Measurements from ENCODE around the gene HYAL1.
A peak's percentile ranks its signal among the peaks of the same experiment; 100 is the strongest.

The HYAL1 gene

DNA sequence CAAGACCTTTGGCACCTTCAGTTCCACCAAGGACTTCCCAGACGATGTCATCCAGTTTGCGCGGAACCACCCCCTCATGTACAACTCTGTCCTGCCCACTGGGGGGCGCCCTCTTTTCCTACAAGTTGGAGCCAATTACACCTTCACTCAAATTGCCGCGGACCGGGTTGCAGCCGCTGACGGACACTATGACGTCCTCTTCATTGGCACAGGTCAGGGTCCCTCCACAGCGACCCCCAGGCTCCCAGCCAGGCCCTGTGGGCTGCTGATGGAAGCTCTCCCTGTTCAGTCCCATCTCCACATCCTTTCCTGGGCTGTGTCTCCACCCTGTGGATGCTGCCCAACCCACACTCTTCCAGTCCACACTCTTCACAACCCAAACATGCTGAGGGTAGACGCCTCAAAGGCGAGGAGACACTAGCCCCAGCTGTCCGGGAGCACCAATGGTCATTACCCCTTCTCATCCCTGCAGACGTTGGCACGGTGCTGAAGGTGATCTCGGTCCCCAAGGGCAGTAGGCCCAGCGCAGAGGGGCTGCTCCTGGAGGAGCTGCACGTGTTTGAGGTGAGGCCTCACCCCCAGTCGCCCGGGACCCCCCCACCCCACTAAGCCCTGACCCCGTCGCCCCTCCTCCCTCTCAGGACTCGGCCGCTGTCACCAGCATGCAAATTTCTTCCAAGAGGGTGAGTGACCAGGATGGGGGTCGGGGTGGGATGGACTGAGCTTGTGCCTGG is 28.8 kb downstream of the HYAL1 start (continued):
- TF ChIP-seq ZNF112 (tag by site-specific recombination; IDR thresholded peaks at IDR 0.05): no peak
- 0 out of 2 replicates have a peak, but pooled peaks have one; percentile 39 for TF ChIP-seq ZEB2 (tag by site-specific recombination; IDR thresholded peaks at IDR 0.05)
- no peak for TF ChIP-seq ZFP41 (tag by site-specific recombination; IDR thresholded peaks at IDR 0.05; ENCODE audit: borderline replicate concordance)
- 0 out of 2 replicates have a peak, but pooled peaks have one; percentile 20 for TF ChIP-seq SCRT2 (tag by site-specific recombination; IDR thresholded peaks at IDR 0.05)
- no peak for TF ChIP-seq ZNF514 (tag by site-specific recombination; IDR thresholded peaks at IDR 0.05)
- no peak for TF ChIP-seq SP2 (tag by site-specific recombination; IDR thresholded peaks at IDR 0.05)
- TF ChIP-seq ZNF366 (tag by site-specific recombination; conservative IDR thresholded peaks at IDR 0.05): no peak
- TF ChIP-seq ZNF561 (tag by site-specific recombination; IDR thresholded peaks at IDR 0.05; ENCODE audit: borderline replicate concordance): no peak
- TF ChIP-seq, protein P1, sequence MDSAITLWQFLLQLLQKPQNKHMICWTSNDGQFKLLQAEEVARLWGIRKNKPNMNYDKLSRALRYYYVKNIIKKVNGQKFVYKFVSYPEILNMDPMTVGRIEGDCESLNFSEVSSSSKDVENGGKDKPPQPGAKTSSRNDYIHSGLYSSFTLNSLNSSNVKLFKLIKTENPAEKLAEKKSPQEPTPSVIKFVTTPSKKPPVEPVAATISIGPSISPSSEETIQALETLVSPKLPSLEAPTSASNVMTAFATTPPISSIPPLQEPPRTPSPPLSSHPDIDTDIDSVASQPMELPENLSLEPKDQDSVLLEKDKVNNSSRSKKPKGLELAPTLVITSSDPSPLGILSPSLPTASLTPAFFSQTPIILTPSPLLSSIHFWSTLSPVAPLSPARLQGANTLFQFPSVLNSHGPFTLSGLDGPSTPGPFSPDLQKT (IDR thresholded peaks at IDR 0.05; ENCODE audit: borderline replicate concordance, low read depth, low read length): no peak
- no peak for TF ChIP-seq ZSCAN18 (tag by site-specific recombination; IDR thresholded peaks at IDR 0.05)
- TF ChIP-seq, protein P2, sequence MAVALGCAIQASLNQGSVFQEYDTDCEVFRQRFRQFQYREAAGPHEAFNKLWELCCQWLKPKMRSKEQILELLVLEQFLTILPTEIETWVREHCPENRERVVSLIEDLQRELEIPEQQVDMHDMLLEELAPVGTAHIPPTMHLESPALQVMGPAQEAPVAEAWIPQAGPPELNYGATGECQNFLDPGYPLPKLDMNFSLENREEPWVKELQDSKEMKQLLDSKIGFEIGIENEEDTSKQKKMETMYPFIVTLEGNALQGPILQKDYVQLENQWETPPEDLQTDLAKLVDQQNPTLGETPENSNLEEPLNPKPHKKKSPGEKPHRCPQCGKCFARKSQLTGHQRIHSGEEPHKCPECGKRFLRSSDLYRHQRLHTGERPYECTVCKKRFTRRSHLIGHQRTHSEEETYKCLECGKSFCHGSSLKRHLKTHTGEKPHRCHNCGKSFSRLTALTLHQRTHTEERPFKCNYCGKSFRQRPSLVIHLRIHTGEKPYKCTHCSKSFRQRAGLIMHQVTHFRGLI (tag by site-specific recombination; IDR thresholded peaks at IDR 0.05): no peak
- TF ChIP-seq, protein P3, sequence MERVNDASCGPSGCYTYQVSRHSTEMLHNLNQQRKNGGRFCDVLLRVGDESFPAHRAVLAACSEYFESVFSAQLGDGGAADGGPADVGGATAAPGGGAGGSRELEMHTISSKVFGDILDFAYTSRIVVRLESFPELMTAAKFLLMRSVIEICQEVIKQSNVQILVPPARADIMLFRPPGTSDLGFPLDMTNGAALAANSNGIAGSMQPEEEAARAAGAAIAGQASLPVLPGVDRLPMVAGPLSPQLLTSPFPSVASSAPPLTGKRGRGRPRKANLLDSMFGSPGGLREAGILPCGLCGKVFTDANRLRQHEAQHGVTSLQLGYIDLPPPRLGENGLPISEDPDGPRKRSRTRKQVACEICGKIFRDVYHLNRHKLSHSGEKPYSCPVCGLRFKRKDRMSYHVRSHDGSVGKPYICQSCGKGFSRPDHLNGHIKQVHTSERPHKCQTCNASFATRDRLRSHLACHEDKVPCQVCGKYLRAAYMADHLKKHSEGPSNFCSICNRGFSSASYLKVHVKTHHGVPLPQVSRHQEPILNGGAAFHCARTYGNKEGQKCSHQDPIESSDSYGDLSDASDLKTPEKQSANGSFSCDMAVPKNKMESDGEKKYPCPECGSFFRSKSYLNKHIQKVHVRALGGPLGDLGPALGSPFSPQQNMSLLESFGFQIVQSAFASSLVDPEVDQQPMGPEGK (tag by site-specific recombination; IDR thresholded peaks at IDR 0.05): 0 out of 2 replicates have a peak, but pooled peaks have one; percentile 37
- TF ChIP-seq HOXA7 (CRISPR knock-in tag; IDR thresholded peaks at IDR 0.05; ENCODE audit: borderline replicate concordance): no peak
- TF ChIP-seq ZNF544 (tag by site-specific recombination; IDR thresholded peaks at IDR 0.05): no peak
- no peak for TF ChIP-seq ZNF747 (tag by site-specific recombination; IDR thresholded peaks at IDR 0.05)
- TF ChIP-seq, protein P4, sequence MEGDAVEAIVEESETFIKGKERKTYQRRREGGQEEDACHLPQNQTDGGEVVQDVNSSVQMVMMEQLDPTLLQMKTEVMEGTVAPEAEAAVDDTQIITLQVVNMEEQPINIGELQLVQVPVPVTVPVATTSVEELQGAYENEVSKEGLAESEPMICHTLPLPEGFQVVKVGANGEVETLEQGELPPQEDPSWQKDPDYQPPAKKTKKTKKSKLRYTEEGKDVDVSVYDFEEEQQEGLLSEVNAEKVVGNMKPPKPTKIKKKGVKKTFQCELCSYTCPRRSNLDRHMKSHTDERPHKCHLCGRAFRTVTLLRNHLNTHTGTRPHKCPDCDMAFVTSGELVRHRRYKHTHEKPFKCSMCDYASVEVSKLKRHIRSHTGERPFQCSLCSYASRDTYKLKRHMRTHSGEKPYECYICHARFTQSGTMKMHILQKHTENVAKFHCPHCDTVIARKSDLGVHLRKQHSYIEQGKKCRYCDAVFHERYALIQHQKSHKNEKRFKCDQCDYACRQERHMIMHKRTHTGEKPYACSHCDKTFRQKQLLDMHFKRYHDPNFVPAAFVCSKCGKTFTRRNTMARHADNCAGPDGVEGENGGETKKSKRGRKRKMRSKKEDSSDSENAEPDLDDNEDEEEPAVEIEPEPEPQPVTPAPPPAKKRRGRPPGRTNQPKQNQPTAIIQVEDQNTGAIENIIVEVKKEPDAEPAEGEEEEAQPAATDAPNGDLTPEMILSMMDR (tag by site-specific recombination; IDR thresholded peaks at IDR 0.05): peak; percentile 92
- TF ChIP-seq ZNF558 (tag by site-specific recombination; IDR thresholded peaks at IDR 0.05): no peak
- TF ChIP-seq ZNF626 (tag by site-specific recombination; IDR thresholded peaks at IDR 0.05): no peak
- no peak for TF ChIP-seq ZNF239 (tag by site-specific recombination; IDR thresholded peaks at IDR 0.05)
- no peak for TF ChIP-seq ZNF658 (tag by site-specific recombination; IDR thresholded peaks at IDR 0.05)
- peak; percentile 27; the same call in 1 of the 2 replicates for TF ChIP-seq SP7 (tag by site-specific recombination; IDR thresholded peaks at IDR 0.05)
- TF ChIP-seq ZNF169 (tag by site-specific recombination; IDR thresholded peaks at IDR 0.05): no peak
- no peak for TF ChIP-seq ZNF266 (tag by site-specific recombination; IDR thresholded peaks at IDR 0.05; ENCODE audit: low read depth)
- TF ChIP-seq ZNF707 (tag by site-specific recombination; IDR thresholded peaks at IDR 0.05): no peak
- no peak for TF ChIP-seq ZNF202 (tag by site-specific recombination; IDR thresholded peaks at IDR 0.05; ENCODE audit: borderline replicate concordance)
- TF ChIP-seq TRIM28 (IDR thresholded peaks at IDR 0.05; ENCODE audit: borderline replicate concordance, low read length): 0 out of 2 replicates have a peak, but pooled peaks have one; percentile 35
- TF ChIP-seq ZNF175 (tag by site-specific recombination; IDR thresholded peaks at IDR 0.05): no peak
- no peak for TF ChIP-seq ZSCAN16 (tag by site-specific recombination; IDR thresholded peaks at IDR 0.05)
- TF ChIP-seq ZNF302 (tag by site-specific recombination; IDR thresholded peaks at IDR 0.05; ENCODE audit: low read depth): no peak
- no peak for TF ChIP-seq YY1 (tag by site-specific recombination; IDR thresholded peaks at IDR 0.05)
- TF ChIP-seq, protein P5, sequence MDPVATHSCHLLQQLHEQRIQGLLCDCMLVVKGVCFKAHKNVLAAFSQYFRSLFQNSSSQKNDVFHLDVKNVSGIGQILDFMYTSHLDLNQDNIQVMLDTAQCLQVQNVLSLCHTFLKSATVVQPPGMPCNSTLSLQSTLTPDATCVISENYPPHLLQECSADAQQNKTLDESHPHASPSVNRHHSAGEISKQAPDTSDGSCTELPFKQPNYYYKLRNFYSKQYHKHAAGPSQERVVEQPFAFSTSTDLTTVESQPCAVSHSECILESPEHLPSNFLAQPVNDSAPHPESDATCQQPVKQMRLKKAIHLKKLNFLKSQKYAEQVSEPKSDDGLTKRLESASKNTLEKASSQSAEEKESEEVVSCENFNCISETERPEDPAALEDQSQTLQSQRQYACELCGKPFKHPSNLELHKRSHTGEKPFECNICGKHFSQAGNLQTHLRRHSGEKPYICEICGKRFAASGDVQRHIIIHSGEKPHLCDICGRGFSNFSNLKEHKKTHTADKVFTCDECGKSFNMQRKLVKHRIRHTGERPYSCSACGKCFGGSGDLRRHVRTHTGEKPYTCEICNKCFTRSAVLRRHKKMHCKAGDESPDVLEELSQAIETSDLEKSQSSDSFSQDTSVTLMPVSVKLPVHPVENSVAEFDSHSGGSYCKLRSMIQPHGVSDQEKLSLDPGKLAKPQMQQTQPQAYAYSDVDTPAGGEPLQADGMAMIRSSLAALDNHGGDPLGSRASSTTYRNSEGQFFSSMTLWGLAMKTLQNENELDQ (tag by site-specific recombination; IDR thresholded peaks at IDR 0.05; ENCODE audit: low read depth): no peak
